IMR-90 (cell line): ENCODE measurements around the gene PRKCG. TPM values are rescaled to one million over a fixed set of nuclear protein-coding genes. Genes with fewer than 3 reads are reported as not detected.

Experiments used
- ATAC-seq: fragments of 200-7000 bp; cut with Tn5 transposase; 2 replicates; pipeline ENCODE4 v1.9.1; 2020; ENCODE audit warnings: low read depth, mild to moderate bottlenecking, moderate library complexity
- BruUV-seq: library from RNA; stranded (reverse); fragments of 400-500 nt; replicated peaks from 2 replicates; lab custom pipeline; 2021; lab: Mats Ljungman, UMichigan
- CTCF ChIA-PET: fragments of 300-600 bp; formaldehyde crosslinking; extraction: SDS; loops from one replicate; lab custom pipeline; 2021; ENCODE audit warnings: antibody characterized with exemption; lab: Yijun Ruan, JAX
- POLR2A ChIA-PET: fragments of 300-600 bp; sonication (Branson Sonifier 250); formaldehyde crosslinking; loops from one replicate; lab custom pipeline; 2022; ENCODE audit warnings: antibody characterized with exemption; ENCODE audit not compliant: unreplicated experiment; lab: Charles Lee
- DNase-seq: peaks from one replicate; pipeline ENCODE4 v3.0.0; 2013
- H2AFZ ChIP-seq: replicated peaks from 2 replicates; pipeline ENCODE3; 2013; ENCODE audit warnings: low read length, mild to moderate bottlenecking; ENCODE audit not compliant: poor library complexity
- H2AK5ac ChIP-seq: 2 replicates; pipeline ENCODE4 v1.6.1; 2013; ENCODE audit warnings: low read depth, low read length, inconsistent platforms
- H2AK9ac ChIP-seq: replicated peaks from 2 replicates; pipeline ENCODE3; 2013; ENCODE audit warnings: mild to moderate bottlenecking, low read depth, low read length, moderate library complexity; ENCODE audit not compliant: poor library complexity
- H2BK120ac ChIP-seq: 2 replicates; pipeline ENCODE4 v1.6.1; 2013; ENCODE audit warnings: low read depth, low read length, inconsistent platforms
- H2BK15ac ChIP-seq: 3 replicates; pipeline ENCODE4 v1.6.1; 2013; ENCODE audit warnings: low read depth, low read length, inconsistent platforms
- H2BK20ac ChIP-seq: 2 replicates; pipeline ENCODE4 v1.6.1; 2013; ENCODE audit warnings: low read depth, mild to moderate bottlenecking, inconsistent platforms, low read length, moderate library complexity
- H2BK5ac ChIP-seq: 2 replicates; pipeline ENCODE4 v1.6.1; 2013; ENCODE audit warnings: mild to moderate bottlenecking, low read depth, low read length, inconsistent platforms; ENCODE audit not compliant: poor library complexity, severe bottlenecking
- H3K14ac ChIP-seq: replicated peaks from 2 replicates; pipeline ENCODE4 v1.6.1; 2013; ENCODE audit warnings: low read depth, low read length, inconsistent platforms
- H3K18ac ChIP-seq: 2 replicates; pipeline ENCODE4 v1.6.1; 2013; ENCODE audit warnings: low read depth, low read length, control low read depth
- H3K23ac ChIP-seq: 2 replicates; pipeline ENCODE4 v1.6.1; 2013; ENCODE audit warnings: low read depth, low read length, inconsistent platforms
- H3K27ac ChIP-seq: 2 replicates; pipeline ENCODE4 v1.5.1; 2013; ENCODE audit warnings: mild to moderate bottlenecking, control low read depth, low read length; ENCODE audit not compliant: insufficient read depth
- H3K27me3 ChIP-seq: 2 replicates; pipeline ENCODE4 v1.6.1; 2013; ENCODE audit warnings: low read length; ENCODE audit not compliant: control insufficient read depth, insufficient read depth
- H3K36me3 ChIP-seq: 2 replicates; pipeline ENCODE4 v1.6.1; 2013; ENCODE audit warnings: low read length, mixed read lengths; ENCODE audit not compliant: control insufficient read depth, insufficient read depth
- H3K4ac ChIP-seq: 2 replicates; pipeline ENCODE4 v1.6.1; 2013; ENCODE audit warnings: low read depth, low read length, inconsistent platforms
- H3K4me1 ChIP-seq: 2 replicates; pipeline ENCODE4 v1.6.1; 2013; ENCODE audit warnings: low read length, mixed read lengths; ENCODE audit not compliant: control insufficient read depth, insufficient read depth
- H3K4me2 ChIP-seq: 2 replicates; pipeline ENCODE4 v1.6.1; 2013; ENCODE audit warnings: low read depth, mild to moderate bottlenecking, control low read depth, low read length, moderate library complexity
- H3K4me3 ChIP-seq: 2 replicates; pipeline ENCODE4 v1.5.1; 2013; ENCODE audit warnings: low read depth, mild to moderate bottlenecking, control low read depth, low read length, moderate library complexity; ENCODE audit not compliant: insufficient read depth
- H3K56ac ChIP-seq: 2 replicates; pipeline ENCODE4 v1.6.1; 2013; ENCODE audit warnings: low read length, inconsistent platforms; ENCODE audit not compliant: insufficient read depth; ENCODE audit errors: extremely low read depth
- H3K79me1 ChIP-seq, 2 experiments: 2 replicates each; pipeline ENCODE4 v1.6.1; 2013; ENCODE audit warnings: low read length in 2 of 2, inconsistent platforms in 1 of 2, low read depth in 1 of 2
- H3K9ac ChIP-seq: 2 replicates; pipeline ENCODE4 v1.6.1; 2013; ENCODE audit warnings: low read depth, low read length, control low read depth
- H3K9me1 ChIP-seq: 2 replicates; pipeline ENCODE4 v1.6.1; 2013; ENCODE audit warnings: low read length, inconsistent platforms; ENCODE audit not compliant: insufficient read depth
- H3K9me3 ChIP-seq: 2 replicates; pipeline ENCODE4 v1.6.1; 2013; ENCODE audit warnings: low read length; ENCODE audit not compliant: control insufficient read depth, insufficient read depth
- H4K20me1 ChIP-seq: 2 replicates; pipeline ENCODE4 v1.6.1; 2013; ENCODE audit warnings: low read length, inconsistent platforms; ENCODE audit not compliant: insufficient read depth
- H4K5ac ChIP-seq: 2 replicates; pipeline ENCODE4 v1.6.1; 2013; ENCODE audit warnings: mild to moderate bottlenecking, low read depth, low read length, control low read depth
- H4K8ac ChIP-seq, 2 experiments: 2 replicates each; pipeline ENCODE4 v1.6.1; 2013; ENCODE audit warnings: low read depth in 2 of 2, low read length in 2 of 2, control low read depth in 1 of 2, inconsistent platforms in 1 of 2
- H4K91ac ChIP-seq: 2 replicates; pipeline ENCODE4 v1.6.1; 2013; ENCODE audit warnings: low read depth, low read length, inconsistent platforms; ENCODE audit not compliant: insufficient read depth
- RAD21 ChIP-seq: IDR thresholded peaks from 2 replicates; pipeline ENCODE4 v1.6.1; 2012; ENCODE audit warnings: low read length, improper control_type of control experiment
- WGBS, 2 experiments: methylation state at CpG; one replicate each; pipeline versions ENCODE4 v1.1.5 to v1.1.7; 2013; ENCODE audit warnings: missing lambda C conversion rate in 2 of 2; ENCODE audit not compliant: insufficient read length in 1 of 2; ENCODE audit errors: extremely low coverage in 2 of 2; 5-methylcytosine and 5-hydroxymethylcytosine counted together
- dilution Hi-C: fragments of 300-500 bp; cut with HindIII; formaldehyde crosslinking; loops from one replicate; pipeline ENCODE4 v1.14.3; 2018; ENCODE audit warnings: low sequenced_read_pairs; ENCODE audit not compliant: unreplicated experiment
- in situ Hi-C: fragments of 300-500 bp; cut with MboI; formaldehyde crosslinking; loops from 3 replicates; pipeline ENCODE4 v1.14.3; 2019; ENCODE audit warnings: low sequenced_read_pairs, inconsistent platforms, mixed read lengths
- intact Hi-C: fragments of 100-400 bp; cut with micrococcal nuclease; formaldehyde crosslinking; loops from 2 replicates; pipeline ENCODE4 v1.10.0; 2022
- polyA plus RNA-seq, 3 experiments: library from polyadenylated mRNA; depleted of rRNA; stranded (reverse); fragments of >200 nt; gene quantifications; 2 replicates each; pipeline ENCODE4 v1.2.3, GENCODE V29; 2012; ENCODE audit warnings: low replicate concordance in 1 of 3
- total RNA-seq: library from RNA; depleted of rRNA; stranded (reverse); fragments of >200 nt; gene quantifications from 2 replicates; pipeline ENCODE4 v1.2.3, GENCODE V29; 2012

The PRKCG gene
- total and polyA plus RNA-seq, 2 of the 4 experiments (the other 2 are of a cell fraction) = not detected

- H2BK5ac ChIP-seq = no peak overlapping the region
- H4K5ac ChIP-seq = no peak overlapping the region
- H3K4ac ChIP-seq = no peak overlapping the region
- ChIA-PET POLR2A (no interaction called here), CTCF (no interaction called here)
- no peak overlapping the region for H2BK120ac ChIP-seq
- no peak overlapping the region for H3K14ac ChIP-seq
- no peak overlapping the region for H3K4me3 ChIP-seq
- H3K79me1 ChIP-seq = no peaks in the 10 kb centered on the region
- WGBS, 2 experiments = 7% methylated on average over 3 of the region's 9 CpGs; no CpG with 5 or more reads in 1 of the 2 experiments
- no peak overlapping the region for H2BK20ac ChIP-seq
- no peak overlapping the region for H3K4me2 ChIP-seq
- H2BK15ac ChIP-seq = no peak overlapping the region
- in situ Hi-C loops (no loop called here), dilution Hi-C loops (no loop called here), intact Hi-C loops (no loop called here)
- peaks cover 6% of the 10 kb centered on the region; the same call in 1 of the 2 replicates for H3K27me3 ChIP-seq
- no peak overlapping the region for H3K18ac ChIP-seq
- peaks cover 4% of the 10 kb centered on the region; the same call in 1 of the 2 replicates for H3K9me3 ChIP-seq
- no peaks in the 10 kb centered on the region for H3K4me1 ChIP-seq
- H4K20me1 ChIP-seq = no peaks in the 10 kb centered on the region
- no peak overlapping the region for H2AK9ac ChIP-seq
- TF ChIP-seq RAD21 = no peak
- H3K9me1 ChIP-seq = no peaks in the 10 kb centered on the region; the same call in 1 of the 2 replicates
- ATAC-seq = no peak
- BruUV-seq = no TSS peak
- H3K36me3 ChIP-seq = no peaks in the 10 kb centered on the region
- H2AK5ac ChIP-seq = no peak overlapping the region
- H3K23ac ChIP-seq = no peak overlapping the region
- no peak overlapping the region for H3K27ac ChIP-seq
- no peak overlapping the region for H4K91ac ChIP-seq
- peak; percentile 11 for DNase-seq
- no peak overlapping the region for H3K56ac ChIP-seq
- no peak overlapping the region for H4K8ac ChIP-seq
- no peak overlapping the region for H3K9ac ChIP-seq
- H2AFZ ChIP-seq = no peak overlapping the region
These were observed 63.4 kb downstream of the PRKCG start for GRCh38 chr19:53945441-53945840.
